Measurements from ENCODE around the gene KDM6A. TPM values are rescaled to one million over a fixed set of nuclear protein-coding genes. Genes with fewer than 3 reads are reported as not detected.

Gene KDM6A
- total RNA-seq, 1 experiment from 2014 or later = 42.8 TPM

- Mint-ChIP-seq H3K27me3 (ENCODE audit: unreplicated experiment) (no peaks in the 10 kb centered on the region), H3K4me3 (ENCODE audit: low read depth, unreplicated experiment) (no peak overlapping the region), H3K36me3 (ENCODE audit: insufficient read depth, unreplicated experiment) (peaks cover 14% of the 10 kb centered on the region), H3K4me1 (ENCODE audit: low read depth, unreplicated experiment) (no peaks in the 10 kb centered on the region), H3K9me3 (ENCODE audit: low read depth, unreplicated experiment) (no peaks in the 10 kb centered on the region), H3K27ac (ENCODE audit: unreplicated experiment) (no peak overlapping the region)
- no peak for TF ChIP-seq CTCF (IDR thresholded peaks at IDR 0.05; ENCODE audit: unreplicated experiment)
- no peak for DNase-seq
- no TSS peak for BruUV-seq (replicated peaks)
- CTCF ChIA-PET = no interaction called here
- intact Hi-C loops (cut with micrococcal nuclease; ENCODE audit: unreplicated experiment) = no loop called here
Measured at GRCh38 chrX:44878780-44879179, 5.8 kb downstream of the KDM6A start.

DNA sequence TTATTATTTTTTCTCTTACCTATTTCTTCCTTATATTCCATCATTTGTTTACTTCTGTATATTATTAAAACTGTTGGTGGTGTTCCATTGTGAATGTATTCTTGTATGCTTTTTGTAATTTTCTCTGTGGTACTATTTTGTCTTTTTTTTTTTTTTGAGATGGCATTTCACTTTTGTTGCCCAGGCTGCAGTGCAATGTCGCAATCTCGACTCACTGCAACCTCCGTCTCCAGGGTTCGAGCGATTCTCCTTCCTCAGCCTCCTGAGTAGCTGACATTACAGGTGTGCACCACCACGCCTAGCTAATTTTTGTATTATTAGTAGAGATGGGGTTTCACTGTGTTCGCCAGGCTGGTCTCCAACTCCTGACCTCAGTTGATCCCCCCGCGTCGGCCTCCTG is 8.6 kb downstream of the KDM6A start:
- H3K27ac Mint-ChIP-seq (ENCODE audit: unreplicated experiment) = no peak overlapping the region
- no TSS peak for BruUV-seq (replicated peaks)
- no peak for DNase-seq
- CTCF ChIA-PET = no interaction called here
- H3K4me3 Mint-ChIP-seq (ENCODE audit: low read depth, unreplicated experiment) = no peak overlapping the region
- H3K27me3 Mint-ChIP-seq (ENCODE audit: unreplicated experiment) = no peaks in the 10 kb centered on the region
- TF ChIP-seq CTCF (IDR thresholded peaks at IDR 0.05; ENCODE audit: unreplicated experiment) = no peak
- intact Hi-C loops (cut with micrococcal nuclease; ENCODE audit: unreplicated experiment) = no loop called here
- H3K4me1 Mint-ChIP-seq (ENCODE audit: low read depth, unreplicated experiment) = no peaks in the 10 kb centered on the region
- H3K36me3 Mint-ChIP-seq (ENCODE audit: insufficient read depth, unreplicated experiment) = no peaks in the 10 kb centered on the region
- no peaks in the 10 kb centered on the region for H3K9me3 Mint-ChIP-seq (ENCODE audit: low read depth, unreplicated experiment)

DNA sequence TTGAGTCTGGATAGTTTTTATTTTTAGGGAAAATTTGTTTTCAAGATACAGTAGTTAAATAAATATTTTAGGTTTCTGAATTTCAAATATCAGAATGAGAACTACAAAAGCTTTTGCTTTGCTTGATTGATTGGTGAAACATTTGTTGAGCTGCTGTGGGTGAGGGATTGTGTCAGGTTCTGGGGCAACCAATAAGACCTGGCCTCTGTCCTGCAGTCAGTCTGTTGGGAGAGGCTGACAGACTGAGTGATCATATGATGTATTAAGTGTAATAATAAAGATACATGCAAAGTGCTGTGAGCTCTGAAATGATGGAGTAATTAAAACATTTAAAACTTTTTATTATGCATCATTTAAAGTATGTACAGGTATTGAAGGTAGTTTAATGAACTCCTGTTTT is 9.6 kb downstream of the KDM6A start:
- Mint-ChIP-seq H3K9me3 (ENCODE audit: low read depth, unreplicated experiment) (no peaks in the 10 kb centered on the region), H3K4me3 (ENCODE audit: low read depth, unreplicated experiment) (no peak overlapping the region), H3K27me3 (ENCODE audit: unreplicated experiment) (no peaks in the 10 kb centered on the region), H3K27ac (ENCODE audit: unreplicated experiment) (no peak overlapping the region), H3K36me3 (ENCODE audit: insufficient read depth, unreplicated experiment) (no peaks in the 10 kb centered on the region), H3K4me1 (ENCODE audit: low read depth, unreplicated experiment) (no peaks in the 10 kb centered on the region)
- DNase-seq = no peak
- no TSS peak for BruUV-seq (replicated peaks)
- no peak for TF ChIP-seq CTCF (IDR thresholded peaks at IDR 0.05; ENCODE audit: unreplicated experiment)
- intact Hi-C loops (cut with micrococcal nuclease; ENCODE audit: unreplicated experiment) = no loop called here
- CTCF ChIA-PET = interaction anchor here (0.7 kb wide), 2 partner anchors 17 to 43 kb away, joined by 4 to 5 read pairs; no protein-coding TSS in a partner anchor

DNA sequence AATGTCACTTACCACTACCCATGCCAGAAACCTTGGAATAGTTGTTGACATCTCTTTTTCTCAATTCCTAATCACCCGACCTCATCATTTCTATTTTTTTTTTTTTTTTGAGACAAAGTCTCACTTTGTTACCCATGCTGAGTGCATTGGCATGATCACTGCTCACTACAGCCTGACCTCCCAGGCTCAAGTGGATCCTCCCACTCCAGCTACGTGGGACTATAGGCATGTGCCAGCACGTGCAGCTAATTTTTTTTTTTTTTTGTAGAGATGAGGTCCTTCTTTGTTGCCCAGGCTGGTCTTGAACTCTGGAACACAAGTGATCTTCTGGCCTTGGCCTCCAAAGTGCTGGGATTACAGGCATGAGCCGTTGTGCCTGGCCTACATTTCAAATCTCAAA is 12.0 kb downstream of the KDM6A start:
- intact Hi-C loops (cut with micrococcal nuclease; ENCODE audit: unreplicated experiment) = no loop called here
- H3K36me3 Mint-ChIP-seq (ENCODE audit: insufficient read depth, unreplicated experiment) = no peaks in the 10 kb centered on the region

More for the DNA sequence above, 12.0 kb downstream of the KDM6A start:
- Mint-ChIP-seq H3K4me1 (ENCODE audit: low read depth, unreplicated experiment) (peaks cover 4% of the 10 kb centered on the region), H3K27me3 (ENCODE audit: unreplicated experiment) (no peaks in the 10 kb centered on the region), H3K4me3 (ENCODE audit: low read depth, unreplicated experiment) (no peak overlapping the region), H3K9me3 (ENCODE audit: low read depth, unreplicated experiment) (no peaks in the 10 kb centered on the region), H3K27ac (ENCODE audit: unreplicated experiment) (no peak overlapping the region)
- no peak for TF ChIP-seq CTCF (IDR thresholded peaks at IDR 0.05; ENCODE audit: unreplicated experiment)
- no TSS peak for BruUV-seq (replicated peaks)
- no peak for DNase-seq
- CTCF ChIA-PET = no interaction called here
